GM23338 (cell line): ENCODE results near the gene GALNT7. TPM values are rescaled to one million over a fixed set of nuclear protein-coding genes. Genes with fewer than 3 reads are reported as not detected.

ENCODE experiments used
- ATAC-seq: fragments of 200-7000 bp; cut with Tn5 transposase; 3 replicates; pipeline ENCODE4 v1.9.1; 2020
- DNase-seq: peaks from one replicate; pipeline ENCODE4 v3.0.0-alpha.2; 2015; ENCODE audit warnings: low spot score
- H2AFZ ChIP-seq: fragments of 200-600 bp; sonication (generic); 2 replicates; pipeline ENCODE4 v1.8.0; 2016; ENCODE audit warnings: antibody characterized with exemption, mild to moderate bottlenecking, moderate library complexity
- H3F3A ChIP-seq: fragments of 200-600 bp; sonication (generic); replicated peaks from 2 replicates; pipeline ENCODE4 v1.8.0; 2017; ENCODE audit warnings: antibody characterized with exemption, mixed run types, low read depth
- H3K27ac ChIP-seq: fragments of 200-600 bp; sonication (generic); 2 replicates; pipeline ENCODE4 v1.6.1; 2016; ENCODE audit warnings: low read depth
- H3K27me3 ChIP-seq: fragments of 200-600 bp; sonication (generic); 2 replicates; pipeline ENCODE4 v1.8.0; 2016; ENCODE audit warnings: mild to moderate bottlenecking, mixed run types, moderate library complexity; ENCODE audit not compliant: insufficient read depth
- H3K36me3 ChIP-seq: fragments of 200-600 bp; sonication (generic); 2 replicates; pipeline ENCODE4 v1.8.0; 2016; ENCODE audit warnings: mild to moderate bottlenecking; ENCODE audit not compliant: insufficient read depth
- H3K4me1 ChIP-seq: fragments of 200-600 bp; sonication (generic); 2 replicates; pipeline ENCODE4 v1.8.0; 2016; ENCODE audit warnings: mild to moderate bottlenecking, moderate library complexity; ENCODE audit not compliant: insufficient read depth
- H3K4me2 ChIP-seq: fragments of 200-600 bp; sonication (generic); 2 replicates; pipeline ENCODE4 v1.7.1; 2017; ENCODE audit warnings: mixed run types
- H3K4me3 ChIP-seq: fragments of 200-600 bp; sonication (generic); 2 replicates; pipeline ENCODE4 v1.6.1; 2016; ENCODE audit warnings: mixed run types
- H3K79me2 ChIP-seq: fragments of 200-600 bp; sonication (generic); replicated peaks from 2 replicates; pipeline ENCODE4 v1.8.0; 2017; ENCODE audit warnings: mild to moderate bottlenecking; ENCODE audit not compliant: insufficient read depth
- H3K9me2 ChIP-seq: fragments of 200-600 bp; sonication (generic); 2 replicates; pipeline ENCODE4 v1.8.0; 2017; ENCODE audit not compliant: insufficient read depth
- H4K20me1 ChIP-seq: fragments of 200-600 bp; sonication (generic); replicated peaks from 2 replicates; pipeline ENCODE4 v1.8.0; 2017; ENCODE audit warnings: mild to moderate bottlenecking; ENCODE audit not compliant: insufficient read depth
- H3K27ac Mint-ChIP-seq: 2 replicates; pipeline ENCODE4 v1.8.0; 2020; ENCODE audit warnings: inconsistent platforms, mild to moderate bottlenecking, moderate library complexity, mixed read lengths
- H3K27me3 Mint-ChIP-seq: 3 replicates; pipeline ENCODE4 v1.8.0; 2022; ENCODE audit warnings: low read depth, mild to moderate bottlenecking, moderate library complexity, mixed read lengths, inconsistent platforms; ENCODE audit not compliant: insufficient read depth, poor library complexity
- H3K36me3 Mint-ChIP-seq: 3 replicates; pipeline ENCODE4 v1.8.0; 2021; ENCODE audit warnings: low read depth, mild to moderate bottlenecking, inconsistent platforms, moderate library complexity, mixed read lengths
- H3K4me1 Mint-ChIP-seq: 3 replicates; pipeline ENCODE4 v1.8.0; 2020; ENCODE audit warnings: mild to moderate bottlenecking, inconsistent platforms, mixed read lengths
- H3K4me3 Mint-ChIP-seq: 3 replicates; pipeline ENCODE4 v1.8.0; 2021; ENCODE audit warnings: moderate library complexity, mild to moderate bottlenecking, inconsistent platforms, mixed read lengths
- H3K9me3 Mint-ChIP-seq: 3 replicates; pipeline ENCODE4 v1.8.0; 2020; ENCODE audit warnings: moderate library complexity, mild to moderate bottlenecking, inconsistent platforms, mixed read lengths
- CREB1 ChIP-seq: fragments of 250-450 bp; sonication (Bioruptor Pico); IDR thresholded peaks from 2 replicates; pipeline ENCODE4 v1.5.0; 2020; ENCODE audit warnings: low read depth, mild to moderate bottlenecking, moderate library complexity
- EZH2 ChIP-seq: fragments of 200-600 bp; sonication (generic); IDR thresholded peaks from one replicate; pipeline ENCODE4 v1.8.0; 2017; ENCODE audit warnings: antibody characterized with exemption, mild to moderate bottlenecking, low read depth; ENCODE audit not compliant: unreplicated experiment
- EZH2phosphoT487 ChIP-seq: fragments of 200-600 bp; sonication (generic); IDR thresholded peaks from one replicate; pipeline ENCODE4 v1.8.1; 2018; ENCODE audit warnings: antibody characterized with exemption; ENCODE audit not compliant: unreplicated experiment
- JUNB ChIP-seq: IDR thresholded peaks from one replicate; pipeline ENCODE4 v1.6.1; 2016; ENCODE audit warnings: antibody characterized with exemption; ENCODE audit not compliant: unreplicated experiment
- NANOG ChIP-seq: IDR thresholded peaks from 2 replicates; pipeline ENCODE4 v1.6.1; 2016; ENCODE audit warnings: antibody characterized with exemption, borderline replicate concordance
- POLR2AphosphoS5 ChIP-seq: IDR thresholded peaks from 2 replicates; pipeline ENCODE4 v1.6.1; 2016; ENCODE audit warnings: antibody characterized with exemption, low read depth
- STAT1 ChIP-seq: IDR thresholded peaks from one replicate; pipeline ENCODE4 v1.6.1; 2016; ENCODE audit warnings: antibody characterized with exemption; ENCODE audit not compliant: unreplicated experiment
- ZNF114 ChIP-seq: fragments of 250-450 bp; sonication (Bioruptor Pico); IDR thresholded peaks from 2 replicates; pipeline ENCODE4 v1.5.0; 2020; ENCODE audit warnings: mild to moderate bottlenecking, moderate library complexity
- ZNF331 ChIP-seq: fragments of 250-450 bp; sonication (Bioruptor Pico); IDR thresholded peaks from 2 replicates; pipeline ENCODE4 v1.5.0; 2020; ENCODE audit warnings: low read depth, mild to moderate bottlenecking, moderate library complexity
- polyA plus RNA-seq: library from polyadenylated mRNA; unstranded; fragments of >200 nt; fragmentation: Nextera tagmentation; extraction: Ambion mirVana; gene quantifications from 2 replicates; pipeline ENCODE4 v1.2.1, GENCODE V29; 2016
- total RNA-seq: library from RNA; depleted of rRNA; stranded (reverse); fragments of >200 nt; shearing (Covaris generic); gene quantifications from 2 replicates; pipeline ENCODE4 v1.2.3, GENCODE V29; 2014
- TF ChIP-seq, protein P1 (sequence below), 2 experiments: fragments of 200-600 bp in 1 of 2; sonication (generic) in 1 of 2; conservative IDR thresholded peaks; 2 replicates each; pipeline versions ENCODE4 v1.5.1 to v1.6.1; 2016 to 2017; ENCODE audit warnings: antibody characterized with exemption in 2 of 2, low read depth in 2 of 2, mild to moderate bottlenecking in 2 of 2, moderate library complexity in 1 of 2
- TF ChIP-seq, protein P2 (sequence below): fragments of 250-450 bp; sonication (Bioruptor Pico); IDR thresholded peaks from 2 replicates; pipeline ENCODE4 v1.5.0; 2020; ENCODE audit warnings: mild to moderate bottlenecking, moderate library complexity
- TF ChIP-seq, protein P3 (sequence below): IDR thresholded peaks from 2 replicates; pipeline ENCODE4 v1.6.1; 2016; ENCODE audit warnings: antibody characterized with exemption
- TF ChIP-seq, protein P4 (sequence below): IDR thresholded peaks from one replicate; pipeline ENCODE4 v1.6.1; 2018; ENCODE audit warnings: antibody characterized with exemption; ENCODE audit not compliant: unreplicated experiment

The GALNT7 gene
- total and polyA plus RNA-seq, 2 experiments from 2014 or later: 31.8 to 72.2 TPM

DNA sequence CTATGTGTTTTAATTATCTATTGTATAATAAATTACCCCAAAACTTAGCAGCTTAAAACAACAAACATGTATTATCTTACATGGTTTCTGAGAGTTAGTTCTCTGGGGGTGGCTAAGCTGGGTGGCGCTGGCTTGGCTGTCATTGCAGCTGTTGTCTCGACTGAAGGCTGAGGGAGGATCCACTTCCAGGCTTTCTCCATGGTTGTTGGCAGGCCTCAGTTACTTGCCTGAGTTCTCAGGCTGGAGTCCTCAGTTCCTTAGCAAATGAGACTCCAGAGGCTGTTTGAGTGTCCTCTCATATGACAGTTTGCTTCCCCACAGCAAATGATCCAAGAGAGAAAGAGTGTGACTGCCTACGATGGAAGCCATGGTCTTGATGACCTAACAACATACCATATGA is 23.5 kb upstream of the GALNT7 start:
- no peak for ATAC-seq
- H3K36me3 Mint-ChIP-seq: no peaks in the 10 kb centered on the region
- H3K4me2 ChIP-seq: no peak overlapping the region

More for the DNA sequence above, 23.5 kb upstream of the GALNT7 start:
- H2AFZ ChIP-seq: no peak overlapping the region
- no peaks in the 10 kb centered on the region for H3K9me3 Mint-ChIP-seq
- H3K27ac ChIP-seq: no peak overlapping the region
- H3K4me1 Mint-ChIP-seq: peaks cover 9% of the 10 kb centered on the region
- peaks cover 5% of the 10 kb centered on the region for H3K27me3 Mint-ChIP-seq
- H3K4me3 Mint-ChIP-seq: no peak overlapping the region
- DNase-seq: no peak
- no peak overlapping the region for H3K27ac Mint-ChIP-seq
- no peaks in the 10 kb centered on the region for H3K36me3 ChIP-seq
- H4K20me1 ChIP-seq: no peaks in the 10 kb centered on the region
- no peak overlapping the region for H3K4me3 ChIP-seq
- H3K4me1 ChIP-seq: 0 out of 2 replicates have a peak, but pooled peaks cover under 1% of the 10 kb centered on the region
- TF ChIP-seq STAT1 (no peak), POLR2AphosphoS5 (no peak), ZNF331 (no peak), JUNB (no peak), EZH2 (no peak), NANOG (no peak), ZNF114 (CRISPR knock-in tag) (no peak), EZH2phosphoT487 (no peak), CREB1 (no peak)
- TF ChIP-seq, protein P1, sequence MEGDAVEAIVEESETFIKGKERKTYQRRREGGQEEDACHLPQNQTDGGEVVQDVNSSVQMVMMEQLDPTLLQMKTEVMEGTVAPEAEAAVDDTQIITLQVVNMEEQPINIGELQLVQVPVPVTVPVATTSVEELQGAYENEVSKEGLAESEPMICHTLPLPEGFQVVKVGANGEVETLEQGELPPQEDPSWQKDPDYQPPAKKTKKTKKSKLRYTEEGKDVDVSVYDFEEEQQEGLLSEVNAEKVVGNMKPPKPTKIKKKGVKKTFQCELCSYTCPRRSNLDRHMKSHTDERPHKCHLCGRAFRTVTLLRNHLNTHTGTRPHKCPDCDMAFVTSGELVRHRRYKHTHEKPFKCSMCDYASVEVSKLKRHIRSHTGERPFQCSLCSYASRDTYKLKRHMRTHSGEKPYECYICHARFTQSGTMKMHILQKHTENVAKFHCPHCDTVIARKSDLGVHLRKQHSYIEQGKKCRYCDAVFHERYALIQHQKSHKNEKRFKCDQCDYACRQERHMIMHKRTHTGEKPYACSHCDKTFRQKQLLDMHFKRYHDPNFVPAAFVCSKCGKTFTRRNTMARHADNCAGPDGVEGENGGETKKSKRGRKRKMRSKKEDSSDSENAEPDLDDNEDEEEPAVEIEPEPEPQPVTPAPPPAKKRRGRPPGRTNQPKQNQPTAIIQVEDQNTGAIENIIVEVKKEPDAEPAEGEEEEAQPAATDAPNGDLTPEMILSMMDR (conservative IDR thresholded peaks at IDR 0.05; ENCODE audit: low read depth in 2 of 2): no peak
- TF ChIP-seq, protein P2, sequence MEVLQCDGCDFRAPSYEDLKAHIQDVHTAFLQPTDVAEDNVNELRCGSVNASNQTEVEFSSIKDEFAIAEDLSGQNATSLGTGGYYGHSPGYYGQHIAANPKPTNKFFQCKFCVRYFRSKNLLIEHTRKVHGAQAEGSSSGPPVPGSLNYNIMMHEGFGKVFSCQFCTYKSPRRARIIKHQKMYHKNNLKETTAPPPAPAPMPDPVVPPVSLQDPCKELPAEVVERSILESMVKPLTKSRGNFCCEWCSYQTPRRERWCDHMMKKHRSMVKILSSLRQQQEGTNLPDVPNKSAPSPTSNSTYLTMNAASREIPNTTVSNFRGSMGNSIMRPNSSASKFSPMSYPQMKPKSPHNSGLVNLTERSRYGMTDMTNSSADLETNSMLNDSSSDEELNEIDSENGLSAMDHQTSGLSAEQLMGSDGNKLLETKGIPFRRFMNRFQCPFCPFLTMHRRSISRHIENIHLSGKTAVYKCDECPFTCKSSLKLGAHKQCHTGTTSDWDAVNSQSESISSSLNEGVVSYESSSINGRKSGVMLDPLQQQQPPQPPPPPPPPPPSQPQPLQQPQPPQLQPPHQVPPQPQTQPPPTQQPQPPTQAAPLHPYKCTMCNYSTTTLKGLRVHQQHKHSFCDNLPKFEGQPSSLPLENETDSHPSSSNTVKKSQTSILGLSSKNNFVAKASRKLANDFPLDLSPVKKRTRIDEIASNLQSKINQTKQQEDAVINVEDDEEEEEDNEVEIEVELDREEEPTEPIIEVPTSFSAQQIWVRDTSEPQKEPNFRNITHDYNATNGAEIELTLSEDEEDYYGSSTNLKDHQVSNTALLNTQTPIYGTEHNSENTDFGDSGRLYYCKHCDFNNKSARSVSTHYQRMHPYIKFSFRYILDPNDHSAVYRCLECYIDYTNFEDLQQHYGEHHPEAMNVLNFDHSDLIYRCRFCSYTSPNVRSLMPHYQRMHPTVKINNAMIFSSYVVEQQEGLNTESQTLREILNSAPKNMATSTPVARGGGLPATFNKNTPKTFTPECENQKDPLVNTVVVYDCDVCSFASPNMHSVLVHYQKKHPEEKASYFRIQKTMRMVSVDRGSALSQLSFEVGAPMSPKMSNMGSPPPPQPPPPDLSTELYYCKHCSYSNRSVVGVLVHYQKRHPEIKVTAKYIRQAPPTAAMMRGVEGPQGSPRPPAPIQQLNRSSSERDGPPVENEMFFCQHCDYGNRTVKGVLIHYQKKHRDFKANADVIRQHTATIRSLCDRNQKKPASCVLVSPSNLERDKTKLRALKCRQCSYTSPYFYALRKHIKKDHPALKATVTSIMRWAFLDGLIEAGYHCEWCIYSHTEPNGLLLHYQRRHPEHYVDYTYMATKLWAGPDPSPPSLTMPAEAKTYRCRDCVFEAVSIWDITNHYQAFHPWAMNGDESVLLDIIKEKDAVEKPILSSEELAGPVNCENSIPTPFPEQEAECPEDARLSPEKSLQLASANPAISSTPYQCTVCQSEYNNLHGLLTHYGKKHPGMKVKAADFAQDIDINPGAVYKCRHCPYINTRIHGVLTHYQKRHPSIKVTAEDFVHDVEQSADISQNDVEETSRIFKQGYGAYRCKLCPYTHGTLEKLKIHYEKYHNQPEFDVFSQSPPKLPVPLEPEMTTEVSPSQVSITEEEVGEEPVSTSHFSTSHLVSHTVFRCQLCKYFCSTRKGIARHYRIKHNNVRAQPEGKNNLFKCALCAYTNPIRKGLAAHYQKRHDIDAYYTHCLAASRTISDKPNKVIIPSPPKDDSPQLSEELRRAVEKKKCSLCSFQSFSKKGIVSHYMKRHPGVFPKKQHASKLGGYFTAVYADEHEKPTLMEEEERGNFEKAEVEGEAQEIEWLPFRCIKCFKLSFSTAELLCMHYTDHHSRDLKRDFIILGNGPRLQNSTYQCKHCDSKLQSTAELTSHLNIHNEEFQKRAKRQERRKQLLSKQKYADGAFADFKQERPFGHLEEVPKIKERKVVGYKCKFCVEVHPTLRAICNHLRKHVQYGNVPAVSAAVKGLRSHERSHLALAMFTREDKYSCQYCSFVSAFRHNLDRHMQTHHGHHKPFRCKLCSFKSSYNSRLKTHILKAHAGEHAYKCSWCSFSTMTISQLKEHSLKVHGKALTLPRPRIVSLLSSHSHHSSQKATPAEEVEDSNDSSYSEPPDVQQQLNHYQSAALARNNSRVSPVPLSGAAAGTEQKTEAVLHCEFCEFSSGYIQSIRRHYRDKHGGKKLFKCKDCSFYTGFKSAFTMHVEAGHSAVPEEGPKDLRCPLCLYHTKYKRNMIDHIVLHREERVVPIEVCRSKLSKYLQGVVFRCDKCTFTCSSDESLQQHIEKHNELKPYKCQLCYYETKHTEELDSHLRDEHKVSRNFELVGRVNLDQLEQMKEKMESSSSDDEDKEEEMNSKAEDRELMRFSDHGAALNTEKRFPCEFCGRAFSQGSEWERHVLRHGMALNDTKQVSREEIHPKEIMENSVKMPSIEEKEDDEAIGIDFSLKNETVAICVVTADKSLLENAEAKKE (CRISPR knock-in tag): no peak
- TF ChIP-seq, protein P3, sequence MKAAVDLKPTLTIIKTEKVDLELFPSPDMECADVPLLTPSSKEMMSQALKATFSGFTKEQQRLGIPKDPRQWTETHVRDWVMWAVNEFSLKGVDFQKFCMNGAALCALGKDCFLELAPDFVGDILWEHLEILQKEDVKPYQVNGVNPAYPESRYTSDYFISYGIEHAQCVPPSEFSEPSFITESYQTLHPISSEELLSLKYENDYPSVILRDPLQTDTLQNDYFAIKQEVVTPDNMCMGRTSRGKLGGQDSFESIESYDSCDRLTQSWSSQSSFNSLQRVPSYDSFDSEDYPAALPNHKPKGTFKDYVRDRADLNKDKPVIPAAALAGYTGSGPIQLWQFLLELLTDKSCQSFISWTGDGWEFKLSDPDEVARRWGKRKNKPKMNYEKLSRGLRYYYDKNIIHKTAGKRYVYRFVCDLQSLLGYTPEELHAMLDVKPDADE: no peak
- TF ChIP-seq, protein P4, sequence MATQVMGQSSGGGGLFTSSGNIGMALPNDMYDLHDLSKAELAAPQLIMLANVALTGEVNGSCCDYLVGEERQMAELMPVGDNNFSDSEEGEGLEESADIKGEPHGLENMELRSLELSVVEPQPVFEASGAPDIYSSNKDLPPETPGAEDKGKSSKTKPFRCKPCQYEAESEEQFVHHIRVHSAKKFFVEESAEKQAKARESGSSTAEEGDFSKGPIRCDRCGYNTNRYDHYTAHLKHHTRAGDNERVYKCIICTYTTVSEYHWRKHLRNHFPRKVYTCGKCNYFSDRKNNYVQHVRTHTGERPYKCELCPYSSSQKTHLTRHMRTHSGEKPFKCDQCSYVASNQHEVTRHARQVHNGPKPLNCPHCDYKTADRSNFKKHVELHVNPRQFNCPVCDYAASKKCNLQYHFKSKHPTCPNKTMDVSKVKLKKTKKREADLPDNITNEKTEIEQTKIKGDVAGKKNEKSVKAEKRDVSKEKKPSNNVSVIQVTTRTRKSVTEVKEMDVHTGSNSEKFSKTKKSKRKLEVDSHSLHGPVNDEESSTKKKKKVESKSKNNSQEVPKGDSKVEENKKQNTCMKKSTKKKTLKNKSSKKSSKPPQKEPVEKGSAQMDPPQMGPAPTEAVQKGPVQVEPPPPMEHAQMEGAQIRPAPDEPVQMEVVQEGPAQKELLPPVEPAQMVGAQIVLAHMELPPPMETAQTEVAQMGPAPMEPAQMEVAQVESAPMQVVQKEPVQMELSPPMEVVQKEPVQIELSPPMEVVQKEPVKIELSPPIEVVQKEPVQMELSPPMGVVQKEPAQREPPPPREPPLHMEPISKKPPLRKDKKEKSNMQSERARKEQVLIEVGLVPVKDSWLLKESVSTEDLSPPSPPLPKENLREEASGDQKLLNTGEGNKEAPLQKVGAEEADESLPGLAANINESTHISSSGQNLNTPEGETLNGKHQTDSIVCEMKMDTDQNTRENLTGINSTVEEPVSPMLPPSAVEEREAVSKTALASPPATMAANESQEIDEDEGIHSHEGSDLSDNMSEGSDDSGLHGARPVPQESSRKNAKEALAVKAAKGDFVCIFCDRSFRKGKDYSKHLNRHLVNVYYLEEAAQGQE: no peak
- no peaks in the 10 kb centered on the region for H3K79me2 ChIP-seq
- no peaks in the 10 kb centered on the region for H3K9me2 ChIP-seq
- no peaks in the 10 kb centered on the region for H3K27me3 ChIP-seq
- H3F3A ChIP-seq: no peaks in the 10 kb centered on the region
